CD4-positive, alpha-beta T cell treated with Interleukin-6 at 100 ng/mL for 8 hours (primary cell): ENCODE measurements around the gene PRKCA.

ENCODE experiments used
- DNase-seq: peaks from one replicate; pipeline ENCODE4 v3.0.0-alpha.2; 2020; ENCODE audit warnings: mixed read lengths, low spot score

Gene PRKCA

GRCh38 chr17:66625311-66625767, 322.9 kb downstream of the PRKCA start:
- DNase-seq = no peak

- no peak for DNase-seq
Observed at GRCh38 chr17:66627985-66628384, 325.6 kb downstream of the PRKCA start.

GRCh38 chr17:66629762-66630161, 327.3 kb downstream of the PRKCA start:
- no peak for DNase-seq

GRCh38 chr17:66630379-66630778, 328.0 kb downstream of the PRKCA start:
- no peak for DNase-seq

GRCh38 chr17:66630828-66631472, 328.5 kb downstream of the PRKCA start:
- DNase-seq = no peak

GRCh38 chr17:66632731-66633130, 330.3 kb downstream of the PRKCA start:
- DNase-seq = no peak

GRCh38 chr17:66633317-66633965, 331.0 kb downstream of the PRKCA start:
- peak; percentile 58 for DNase-seq

GRCh38 chr17:66634193-66634592, 331.8 kb downstream of the PRKCA start:
- DNase-seq = no peak

GRCh38 chr17:66635386-66636045, 333.1 kb downstream of the PRKCA start:
- DNase-seq = no peak

GRCh38 chr17:66636111-66636510, 333.7 kb downstream of the PRKCA start:
- no peak for DNase-seq

GRCh38 chr17:66637491-66637890, 335.1 kb downstream of the PRKCA start:
- DNase-seq = no peak

- no peak for DNase-seq
Observed at GRCh38 chr17:66638707-66639479, 336.5 kb downstream of the PRKCA start.

GRCh38 chr17:66643815-66644710, 341.6 kb downstream of the PRKCA start:
- no peak for DNase-seq

GRCh38 chr17:66645259-66645658, 342.8 kb downstream of the PRKCA start:
- no peak for DNase-seq

- no peak for DNase-seq
Observed at GRCh38 chr17:66647391-66647983, 345.1 kb downstream of the PRKCA start.

- DNase-seq = no peak
Observed at GRCh38 chr17:66649818-66650543, 347.6 kb downstream of the PRKCA start.

- no peak for DNase-seq
Observed at GRCh38 chr17:66650544-66650877, 348.1 kb downstream of the PRKCA start.

GRCh38 chr17:66652840-66653507, 350.6 kb downstream of the PRKCA start:
- no peak for DNase-seq

GRCh38 chr17:66654106-66654740, 351.8 kb downstream of the PRKCA start:
- DNase-seq = no peak
